Esophagus muscularis mucosa (tissue), 3 donors: ENCODE results near the gene FZR1.

ENCODE experiments used
- CTCF ChIP-seq, 3 experiments: fragments of 200-600 bp in 2 of 3; fragments of 450-650 bp in 1 of 3; sonication (generic) in 2 of 3; IDR thresholded peaks; one replicate each; pipeline ENCODE4 v1.5.1; 2017 to 2019; ENCODE audit warnings: antibody characterized with exemption in 3 of 3, mild to moderate bottlenecking in 2 of 3, moderate library complexity in 1 of 3
- POLR2A ChIP-seq: fragments of 450-650 bp; IDR thresholded peaks from one replicate; pipeline ENCODE4 v1.6.1; 2017; ENCODE audit warnings: antibody characterized with exemption, moderate library complexity, mild to moderate bottlenecking, low read depth

- no peak for TF ChIP-seq POLR2A
- peak; percentile 55 to 64 (median 59) for TF ChIP-seq CTCF (IDR thresholded peaks at IDR 0.05)
Observed at GRCh38 chr19:3586127-3586626, 80.1 kb downstream of the FZR1 start.
